GM18505 (cell line): Measurements from ENCODE around the gene LILRA2.
"Not testable (repeated sequence)": the region's sequence is repeated elsewhere in the genome, so short reads cannot be mapped to it uniquely, and the experiment has no call there.

Experiments used
- ATAC-seq: cut with Tn5 transposase; IDR thresholded peaks from one replicate; pipeline ENCODE4 v1.9.1; 2021; ENCODE audit not compliant: unreplicated experiment
- POLR2A ChIP-seq: IDR thresholded peaks from 4 replicates; pipeline ENCODE4 v1.6.1; 2011; ENCODE audit warnings: borderline replicate concordance; ENCODE audit not compliant: insufficient read depth, insufficient read length; ENCODE audit errors: extremely low read depth

The LILRA2 gene

GRCh38 chr19:54633401-54633800 is 59.8 kb downstream of the LILRA2 start:
- no peak for ATAC-seq
- TF ChIP-seq POLR2A: no peak

GRCh38 chr19:54636081-54636480 is 62.5 kb downstream of the LILRA2 start:
- ATAC-seq: not testable (repeated sequence)

- TF ChIP-seq POLR2A: peak; percentile 41
- ATAC-seq: no peak
Measured at GRCh38 chr19:54638683-54639082, 65.1 kb downstream of the LILRA2 start.
